HG02885 (cell line): Measurements from ENCODE around the gene GPR173.

ENCODE experiments used
- ATAC-seq: cut with Tn5 transposase; IDR thresholded peaks from one replicate; pipeline ENCODE4 v1.9.1; 2021; ENCODE audit warnings: mild to moderate bottlenecking; ENCODE audit not compliant: unreplicated experiment, poor library complexity

GPR173 gene

GRCh38 chrX:53088136-53088974, 39.8 kb downstream of the GPR173 start:
- ATAC-seq, result peak; percentile 74

- no peak for ATAC-seq
Observed at GRCh38 chrX:53089224-53089842, 40.7 kb downstream of the GPR173 start.

GRCh38 chrX:53089925-53090324, 41.3 kb downstream of the GPR173 start:
- ATAC-seq, result no peak

GRCh38 chrX:53091354-53091753, 42.8 kb downstream of the GPR173 start:
- no peak for ATAC-seq

- peak; percentile 55 for ATAC-seq
Observed at GRCh38 chrX:53093177-53093655, 44.6 kb downstream of the GPR173 start.

- peak; percentile 74 for ATAC-seq
Observed at GRCh38 chrX:53093748-53094581, 45.4 kb downstream of the GPR173 start, which contains the start of gene KANTR. TSS of gene KANTR (plus strand) at chrX:53094142. CDS start at chrX:53124273, 30,131 bp downstream.

GRCh38 chrX:53094582-53094905, 46.0 kb downstream of the GPR173 start:
- no peak for ATAC-seq

GRCh38 chrX:53095796-53096195, 47.2 kb downstream of the GPR173 start:
- no peak for ATAC-seq

- ATAC-seq, result no peak
Observed at GRCh38 chrX:53114864-53115549, 66.4 kb downstream of the GPR173 start.

- ATAC-seq, result no peak
Observed at GRCh38 chrX:53115550-53115874, 66.9 kb downstream of the GPR173 start.

GRCh38 chrX:53116101-53116500, 67.5 kb downstream of the GPR173 start:
- ATAC-seq, result no peak

- no peak for ATAC-seq
Observed at GRCh38 chrX:53122013-53122412, 73.4 kb downstream of the GPR173 start.

- ATAC-seq, result no peak
Observed at GRCh38 chrX:53125506-53125905, 76.9 kb downstream of the GPR173 start.

- no peak for ATAC-seq
Observed at GRCh38 chrX:53126377-53126776, 77.8 kb downstream of the GPR173 start.

GRCh38 chrX:53128097-53128749, 79.6 kb downstream of the GPR173 start:
- no peak for ATAC-seq
